Naive B cell (primary cell): ENCODE results near the gene DNMBP. TPM values are rescaled to one million over a fixed set of nuclear protein-coding genes. Genes with fewer than 3 reads are reported as not detected.
A peak's percentile ranks its signal among the peaks of the same experiment; 100 is the strongest.
"Not testable (repeated sequence)": the region's sequence is repeated elsewhere in the genome, so short reads cannot be mapped to it uniquely, and the experiment has no call there.

Source experiments
- ATAC-seq, 2 donors: fragments of 150-1000 bp; cut with Tn5 transposase; 2 replicates each; pipeline ENCODE4 v1.10.0; 2021; ENCODE audit warnings: low read depth in 2 of 2, mild to moderate bottlenecking in 2 of 2, moderate library complexity in 2 of 2
- DNase-seq: peaks from one replicate; pipeline ENCODE4 v3.0.0; 2022
- H3K27ac Mint-ChIP-seq, 6 donors: one replicate each; pipeline ENCODE4 v1.8.0; 2020 to 2022; ENCODE audit warnings: mild to moderate bottlenecking in 6 of 6, mixed read lengths in 6 of 6, moderate library complexity in 5 of 6, inconsistent platforms in 2 of 6
- H3K27me3 Mint-ChIP-seq, 3 donors: one replicate each; pipeline ENCODE4 v1.8.0; 2021 to 2022; ENCODE audit warnings: mixed read lengths in 3 of 3, mild to moderate bottlenecking in 1 of 3
- H3K36me3 Mint-ChIP-seq, 2 donors: one replicate each; pipeline ENCODE4 v1.8.0; 2020 to 2022; ENCODE audit warnings: mixed read lengths in 2 of 2, inconsistent platforms in 1 of 2, mild to moderate bottlenecking in 1 of 2
- H3K4me1 Mint-ChIP-seq, 3 donors: one replicate each; pipeline ENCODE4 v1.8.0; 2020 to 2022; ENCODE audit warnings: mixed read lengths in 3 of 3, inconsistent platforms in 1 of 3, mild to moderate bottlenecking in 1 of 3, moderate library complexity in 1 of 3
- H3K4me3 Mint-ChIP-seq, 8 donors: one replicate each; pipeline ENCODE4 v1.8.0; 2020 to 2022; ENCODE audit warnings: mild to moderate bottlenecking in 8 of 8, mixed read lengths in 8 of 8, moderate library complexity in 8 of 8, inconsistent platforms in 2 of 8
- H3K9me3 Mint-ChIP-seq, 7 donors: one replicate each; pipeline ENCODE4 v1.8.0; 2020 to 2022; ENCODE audit warnings: mixed read lengths in 7 of 7, mild to moderate bottlenecking in 5 of 7, inconsistent platforms in 2 of 7, moderate library complexity in 1 of 7
- polyA plus RNA-seq, 6 donors: library from polyadenylated mRNA; unstranded; fragments of 300-500 nt; fragmentation: Illumina TruSeq; gene quantifications; one replicate each; pipeline ENCODE4 v1.2.3, GENCODE V29; 2021; ENCODE audit warnings: low read depth in 6 of 6

The DNMBP gene
- polyA plus RNA-seq, 6 donors from 2014 or later: 1.2 to 11.9 (median 6.1) TPM

DNA sequence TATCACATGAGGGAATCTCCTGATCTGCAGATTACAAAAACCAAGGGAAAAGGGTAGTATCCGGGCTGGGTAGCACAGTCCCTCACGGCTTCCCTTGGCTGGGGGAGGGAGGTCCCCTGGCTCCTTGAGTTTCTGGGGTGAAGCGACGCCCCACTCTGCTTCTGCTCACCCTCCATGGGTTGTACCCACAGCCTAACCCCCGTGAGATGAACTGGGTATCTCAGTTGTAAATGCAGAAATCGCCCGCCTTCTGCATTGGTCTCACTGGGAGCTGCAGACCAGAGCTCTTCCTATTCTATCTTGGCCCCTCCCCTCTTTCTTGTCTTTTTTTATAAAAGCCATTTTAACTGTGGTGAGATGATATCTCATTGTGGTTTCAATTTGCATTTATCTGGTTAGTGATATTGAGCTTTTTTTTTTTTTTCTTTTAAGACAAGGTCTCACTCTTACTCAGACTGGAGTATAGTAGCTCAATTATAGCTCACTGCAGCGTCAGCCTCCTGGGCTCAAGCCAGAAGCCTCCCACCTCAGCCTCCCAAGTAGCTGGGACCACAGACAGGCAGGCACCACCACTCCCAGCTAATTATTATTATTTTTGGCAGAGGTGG lies 139.5 kb downstream of the DNMBP start:
- peaks cover 4 to 11% (median 5%) of the 10 kb centered on the region in 3 donors for H3K4me1 Mint-ChIP-seq
- peaks cover 5 to 15% of the 10 kb centered on the region in 2 donors for H3K36me3 Mint-ChIP-seq
- peak overlapping the region in 4 of 8 donors; percentile 24 to 59 (median 38) for H3K4me3 Mint-ChIP-seq
- DNase-seq: no peak
- H3K27ac Mint-ChIP-seq: no peak overlapping the region
- ATAC-seq: no peak
- H3K9me3 Mint-ChIP-seq: peaks cover 6 to 33% (median 20%) of the 10 kb centered on the region in 7 donors
- peaks cover 28 to 51% (median 48%) of the 10 kb centered on the region in 3 donors for H3K27me3 Mint-ChIP-seq

GRCh38 chr10:99869581-99870122 lies 140.1 kb downstream of the DNMBP start:
- peaks cover 4 to 15% of the 10 kb centered on the region in 2 donors for H3K36me3 Mint-ChIP-seq
- peaks cover 4 to 11% (median 5%) of the 10 kb centered on the region in 3 donors for H3K4me1 Mint-ChIP-seq
- no peak overlapping the region for H3K27ac Mint-ChIP-seq
- ATAC-seq (no peak), DNase-seq (no peak)
- H3K4me3 Mint-ChIP-seq: no peak overlapping the region
- H3K9me3 Mint-ChIP-seq: peaks cover 6 to 34% (median 20%) of the 10 kb centered on the region in 7 donors
- H3K27me3 Mint-ChIP-seq: peaks cover 29 to 54% (median 51%) of the 10 kb centered on the region in 3 donors

DNA sequence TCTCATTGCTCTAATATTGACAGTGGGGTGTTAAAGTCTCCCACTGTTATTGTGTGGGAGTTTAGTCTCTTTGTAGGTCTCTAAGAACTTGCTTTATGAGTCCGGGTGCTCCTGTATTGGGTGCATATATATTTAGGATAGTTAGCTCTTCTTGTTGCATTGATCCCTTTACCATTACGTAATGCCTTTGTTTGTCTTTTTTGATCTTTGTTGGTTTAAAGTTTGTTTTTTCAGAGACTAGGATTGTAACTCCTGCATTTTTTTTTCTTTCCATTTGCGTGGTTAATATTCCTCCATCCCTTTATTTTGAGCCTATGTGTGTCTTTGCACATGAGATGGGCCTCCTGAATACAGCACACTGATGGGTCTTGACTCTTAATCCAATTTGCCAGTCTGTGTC lies 142.5 kb downstream of the DNMBP start:
- not testable (repeated sequence) for H3K27ac Mint-ChIP-seq, H3K4me1 Mint-ChIP-seq, ATAC-seq, DNase-seq, H3K4me3 Mint-ChIP-seq
- Mint-ChIP-seq H3K36me3 (peaks cover 4 to 15% of the 10 kb centered on the region in 2 donors), H3K9me3 (peaks cover 6 to 34% (median 20%) of the 10 kb centered on the region in 7 donors), H3K27me3 (peaks cover 40 to 69% (median 51%) of the 10 kb centered on the region in 3 donors)

DNA sequence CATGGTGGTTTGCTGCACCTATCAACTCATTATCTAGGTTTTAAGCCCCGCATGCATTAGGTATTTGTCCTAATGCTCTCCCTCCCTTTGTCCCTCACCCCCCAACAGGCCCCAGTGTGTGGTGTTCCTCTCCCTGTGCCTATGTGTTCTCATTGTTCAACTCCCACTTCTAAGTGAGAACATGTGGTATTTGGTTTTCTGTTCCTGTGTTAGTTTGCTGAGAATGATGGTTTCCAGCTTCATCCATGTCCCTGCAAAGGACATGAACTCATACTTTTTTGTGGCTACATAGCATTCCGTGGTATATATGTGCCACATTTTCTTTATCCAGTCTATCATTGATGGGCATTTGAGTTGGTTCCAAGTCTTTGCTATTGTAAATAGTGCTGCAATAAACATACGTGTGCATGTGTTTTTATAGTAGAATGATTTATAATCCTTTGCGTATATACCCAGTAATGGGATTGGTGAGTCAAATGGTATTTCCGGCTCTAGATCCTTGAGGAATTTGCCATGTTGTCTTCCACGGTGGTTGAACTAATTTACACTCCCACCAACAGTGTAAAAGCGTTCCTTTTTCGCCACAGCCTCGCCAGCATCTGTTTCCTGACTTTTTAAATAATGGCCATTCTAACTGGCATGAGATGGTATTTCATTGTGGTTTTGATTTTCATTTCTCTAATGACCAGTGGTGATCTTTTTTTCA lies 146.1 kb downstream of the DNMBP start:
- not testable (repeated sequence) for H3K27ac Mint-ChIP-seq, H3K4me1 Mint-ChIP-seq
- H3K27me3 Mint-ChIP-seq: peaks cover 38 to 58% (median 42%) of the 10 kb centered on the region in 3 donors

GRCh38 chr10:99860466-99860865 lies 149.3 kb downstream of the DNMBP start:
- Mint-ChIP-seq H3K27me3 (peaks cover 18 to 26% (median 18%) of the 10 kb centered on the region in 3 donors), H3K4me3 (no peak overlapping the region), H3K4me1 (no peaks in the 10 kb centered on the region), H3K27ac (no peak overlapping the region), H3K36me3 (no peaks in the 10 kb centered on the region), H3K9me3 (peaks cover 0 to 7% (median 2%) of the 10 kb centered on the region in 7 donors)
- ATAC-seq (no peak), DNase-seq (no peak)

More for the DNA sequence above, 146.1 kb downstream of the DNMBP start:
- not testable (repeated sequence) for ATAC-seq, H3K4me3 Mint-ChIP-seq, DNase-seq
- Mint-ChIP-seq H3K36me3 (peaks cover 4 to 15% of the 10 kb centered on the region in 2 donors), H3K9me3 (peaks cover 6 to 32% (median 20%) of the 10 kb centered on the region in 7 donors)

DNA sequence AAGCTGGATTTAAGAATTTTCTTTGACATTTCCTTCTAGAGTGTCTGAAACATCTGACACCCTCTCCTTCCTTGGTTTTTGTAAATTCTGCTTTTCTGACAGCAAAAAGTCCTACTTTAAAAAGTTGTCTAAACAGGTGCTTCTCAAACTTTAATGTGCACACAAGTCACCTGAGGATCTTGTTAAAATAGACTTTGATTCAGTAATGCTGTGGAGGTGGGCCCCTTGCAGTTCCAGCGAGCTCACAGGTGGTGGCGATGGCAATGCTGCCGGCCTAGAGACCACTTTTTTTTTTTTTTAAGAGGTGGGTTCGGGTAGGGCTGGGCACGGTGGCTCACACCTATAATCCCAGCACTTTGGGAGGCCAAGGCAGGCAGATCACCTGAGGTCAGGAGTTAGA lies 150.2 kb downstream of the DNMBP start:
- H3K27me3 Mint-ChIP-seq: peaks cover 13 to 20% (median 14%) of the 10 kb centered on the region in 3 donors
- peaks cover 0 to 4% (median 0%) of the 10 kb centered on the region in 7 donors for H3K9me3 Mint-ChIP-seq
- no peak overlapping the region for H3K4me3 Mint-ChIP-seq
- H3K36me3 Mint-ChIP-seq: no peaks in the 10 kb centered on the region
- H3K27ac Mint-ChIP-seq: no peak overlapping the region
- ATAC-seq: no peak
- no peaks in the 10 kb centered on the region for H3K4me1 Mint-ChIP-seq
- DNase-seq: no peak

DNA sequence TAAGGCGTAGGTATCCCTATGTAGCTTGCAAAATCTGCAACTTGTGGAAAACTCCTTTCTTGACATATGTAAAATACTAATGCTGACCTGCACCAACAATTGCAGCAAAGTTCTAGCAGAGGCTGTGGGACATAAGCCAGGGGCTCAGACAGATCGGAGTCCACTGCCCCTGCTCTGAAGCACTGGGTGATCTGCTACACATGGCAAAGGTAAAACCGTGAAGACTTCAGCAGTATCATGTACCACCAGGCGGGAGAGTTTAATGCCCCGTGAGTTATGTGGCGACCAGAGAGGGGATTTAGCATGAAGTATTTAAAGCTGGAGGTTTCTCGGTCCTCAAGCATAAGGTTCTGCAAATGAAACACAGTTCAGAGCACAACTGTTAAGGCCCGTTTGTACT lies 150.9 kb downstream of the DNMBP start:
- H3K27me3 Mint-ChIP-seq: peaks cover 11 to 13% (median 13%) of the 10 kb centered on the region in 3 donors
- no peaks in the 10 kb centered on the region for H3K9me3 Mint-ChIP-seq
- H3K36me3 Mint-ChIP-seq: no peaks in the 10 kb centered on the region
- no peak for ATAC-seq
- no peak for DNase-seq
- H3K4me1 Mint-ChIP-seq: no peaks in the 10 kb centered on the region
- H3K27ac Mint-ChIP-seq: peak overlapping the region in 1 of 6 donors; percentile 56
- H3K4me3 Mint-ChIP-seq: no peak overlapping the region

DNA sequence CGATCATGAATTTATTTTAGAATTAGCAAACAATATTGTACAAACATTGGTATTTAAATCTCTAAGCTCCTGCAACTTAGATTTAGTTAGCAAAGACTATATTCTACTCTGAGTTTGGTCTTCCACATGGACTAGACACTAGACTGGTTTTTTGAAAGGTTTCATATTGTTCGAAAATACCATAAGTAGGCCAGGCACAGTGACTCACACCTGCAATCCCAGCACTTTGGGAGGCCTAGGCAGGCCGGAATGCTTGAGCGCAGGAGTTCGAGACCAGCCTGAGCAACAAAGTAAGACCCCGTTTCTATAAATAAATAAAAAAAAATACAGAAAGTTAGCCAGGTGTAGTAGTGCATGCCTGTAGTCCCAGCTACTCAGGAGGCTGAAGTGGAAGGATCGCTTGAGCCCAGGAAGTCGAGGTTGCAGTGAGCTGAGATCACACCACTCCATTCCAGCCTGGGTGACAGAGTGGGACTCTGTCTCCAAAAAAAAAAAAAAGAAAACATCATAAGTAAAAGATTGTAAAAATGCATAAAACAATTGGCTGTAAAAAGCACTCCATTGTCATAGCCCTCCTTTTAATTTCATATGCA lies 154.2 kb downstream of the DNMBP start:
- DNase-seq: no peak

DNA sequence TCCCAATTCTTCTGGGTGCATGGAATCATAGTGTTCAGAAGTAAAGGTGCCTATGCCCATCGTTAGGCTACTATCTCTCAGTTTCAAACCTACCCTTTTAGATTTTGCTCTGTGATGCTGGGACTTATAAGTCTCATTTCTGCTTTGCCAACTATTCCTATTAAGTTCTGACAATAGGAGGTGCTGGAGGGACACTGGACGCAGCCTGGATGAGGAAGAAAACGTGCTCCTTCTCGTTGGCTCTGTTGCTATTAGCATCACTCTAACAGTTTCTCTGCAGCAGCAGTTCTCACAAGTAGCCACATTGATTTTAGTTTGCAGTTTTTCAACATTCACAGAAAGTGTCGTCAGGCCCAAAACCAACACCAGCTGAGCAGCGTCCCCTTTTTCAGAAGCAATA lies 154.9 kb downstream of the DNMBP start:
- H3K27ac Mint-ChIP-seq: no peak overlapping the region
- no peak for DNase-seq
- ATAC-seq: no peak
- no peaks in the 10 kb centered on the region for H3K9me3 Mint-ChIP-seq
- peaks cover 13 to 20% of the 10 kb centered on the region in 2 donors for H3K36me3 Mint-ChIP-seq
- peaks cover 0 to 13% (median 6%) of the 10 kb centered on the region in 3 donors for H3K27me3 Mint-ChIP-seq
- H3K4me3 Mint-ChIP-seq: no peak overlapping the region
- no peaks in the 10 kb centered on the region for H3K4me1 Mint-ChIP-seq

More for the DNA sequence above, 154.2 kb downstream of the DNMBP start:
- Mint-ChIP-seq H3K4me1 (no peaks in the 10 kb centered on the region), H3K36me3 (peaks cover 13 to 19% of the 10 kb centered on the region in 2 donors), H3K27me3 (peaks cover 0 to 13% (median 6%) of the 10 kb centered on the region in 3 donors), H3K4me3 (no peak overlapping the region), H3K27ac (no peak overlapping the region), H3K9me3 (no peaks in the 10 kb centered on the region)
- no peak for ATAC-seq

DNA sequence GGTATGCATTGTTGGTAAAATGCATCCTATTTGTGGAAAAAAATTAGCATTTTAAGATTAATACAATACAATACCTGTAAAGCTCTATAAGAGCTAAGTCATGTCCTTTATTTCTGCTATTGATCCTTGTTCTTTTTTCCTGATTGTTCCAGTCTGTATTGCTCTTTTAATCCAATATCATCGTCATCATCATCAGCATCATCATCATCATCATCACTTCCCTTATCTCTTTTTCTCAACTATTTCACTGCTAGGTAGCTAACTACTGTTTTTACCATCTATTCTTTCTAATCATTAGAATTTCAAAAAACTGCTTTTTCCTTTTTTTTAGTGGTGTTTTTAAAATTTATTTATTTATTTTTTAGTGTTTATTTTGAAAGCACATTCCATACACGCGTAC lies 156.1 kb downstream of the DNMBP start:
- Mint-ChIP-seq H3K4me3 (no peak overlapping the region), H3K27ac (peak overlapping the region in 1 of 6 donors; percentile 91), H3K27me3 (peaks cover 0 to 8% (median under 1%) of the 10 kb centered on the region in 3 donors), H3K4me1 (no peaks in the 10 kb centered on the region), H3K9me3 (no peaks in the 10 kb centered on the region), H3K36me3 (peaks cover 13 to 20% of the 10 kb centered on the region in 2 donors)
- DNase-seq (no peak), ATAC-seq (no peak)

DNA sequence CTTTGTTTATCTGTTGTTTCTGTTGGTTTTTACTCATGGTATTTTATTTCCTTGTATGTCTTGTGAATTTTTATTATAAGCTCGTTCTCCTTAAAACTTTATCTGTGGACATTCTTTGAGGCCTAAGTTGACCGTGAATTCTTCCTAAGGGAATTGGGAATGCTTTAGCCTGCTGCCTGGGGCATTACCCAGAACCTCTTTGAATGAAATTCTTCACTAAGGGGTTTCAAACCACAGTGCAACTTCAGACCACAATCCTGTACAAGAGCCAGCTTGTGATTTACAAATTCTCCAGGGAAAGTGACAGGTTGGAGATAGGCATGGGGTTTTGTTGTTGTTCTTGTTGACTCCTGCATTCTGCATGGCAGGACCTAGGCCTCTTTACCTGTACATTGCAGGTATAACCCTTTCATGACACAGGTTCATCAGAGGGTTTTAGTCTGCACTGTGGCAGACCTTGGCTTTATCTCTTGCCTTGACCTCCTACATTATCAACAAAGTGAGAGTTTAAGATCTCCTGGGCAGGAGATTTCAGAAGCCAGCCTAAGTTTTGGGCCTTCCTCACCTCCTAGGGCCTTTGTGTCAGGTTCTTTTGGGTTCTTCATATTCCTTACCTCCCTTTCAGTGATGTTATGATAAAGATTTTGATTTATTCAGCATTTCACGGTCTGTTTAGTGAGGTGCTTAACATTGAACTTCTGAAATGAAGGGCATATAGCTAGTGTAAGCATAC lies 157.1 kb downstream of the DNMBP start:
- ATAC-seq (no peak), DNase-seq (no peak)
- no peak overlapping the region for H3K27ac Mint-ChIP-seq
- no peaks in the 10 kb centered on the region for H3K9me3 Mint-ChIP-seq
- no peak overlapping the region for H3K4me3 Mint-ChIP-seq
- peaks cover 0 to 3% (median 0%) of the 10 kb centered on the region in 3 donors for H3K27me3 Mint-ChIP-seq
- H3K4me1 Mint-ChIP-seq: no peaks in the 10 kb centered on the region
- peaks cover 13 to 20% of the 10 kb centered on the region in 2 donors for H3K36me3 Mint-ChIP-seq

DNA sequence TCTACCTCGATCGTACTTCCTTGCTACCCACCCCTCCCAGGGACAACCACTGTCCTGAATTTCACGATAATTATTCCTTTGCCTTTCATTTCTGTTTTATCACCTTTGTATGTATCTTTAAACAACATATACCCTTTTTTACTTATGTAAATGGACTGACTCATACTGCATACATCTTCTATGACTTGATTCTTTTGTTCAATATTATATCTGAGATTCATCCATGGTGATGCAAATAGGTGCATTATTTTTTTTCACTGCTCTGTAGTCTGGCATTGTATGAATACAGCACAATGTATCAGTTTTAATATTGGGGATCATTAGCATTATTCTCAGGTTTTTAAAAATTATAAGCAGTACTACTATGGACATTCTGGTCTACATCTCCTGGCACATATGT lies 157.9 kb downstream of the DNMBP start:
- DNase-seq (no peak), ATAC-seq (no peak)
- H3K27me3 Mint-ChIP-seq: no peaks in the 10 kb centered on the region
- no peaks in the 10 kb centered on the region for H3K9me3 Mint-ChIP-seq
- peaks cover 13 to 20% of the 10 kb centered on the region in 2 donors for H3K36me3 Mint-ChIP-seq
- H3K27ac Mint-ChIP-seq: no peak overlapping the region
- H3K4me3 Mint-ChIP-seq: no peak overlapping the region
- no peaks in the 10 kb centered on the region for H3K4me1 Mint-ChIP-seq
